ENCODE data around the gene JARID2.

JARID2 gene

DNA sequence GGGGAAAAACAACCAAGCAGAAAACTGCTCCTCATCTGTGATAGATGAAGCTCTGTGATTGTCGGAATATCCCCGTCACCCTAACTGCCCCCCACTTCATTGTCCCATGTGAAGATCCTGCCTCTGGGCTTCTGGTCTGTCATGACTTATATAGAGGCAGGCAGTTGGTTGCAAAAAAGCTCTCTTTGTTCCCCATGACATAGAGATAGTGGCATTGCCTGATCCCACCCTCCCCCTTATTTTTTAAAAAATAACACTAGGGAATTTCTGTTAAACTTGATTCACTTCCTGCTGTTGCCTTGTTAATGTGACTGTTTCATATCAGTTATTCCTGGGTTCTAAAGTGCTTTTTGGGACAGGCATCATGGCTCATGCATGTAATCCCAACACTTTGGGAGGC is 203.1 kb downstream of the JARID2 start:
- Histone ChIP-seq H3K36me3 (ENCODE audit: control insufficient read depth, insufficient read depth, low read length) (peaks cover 38% of the 10 kb centered on the region), H3K9me3 (ENCODE audit: control insufficient read depth, insufficient read depth, low read depth, low read length) (no peaks in the 10 kb centered on the region), H3K9ac (ENCODE audit: low read length) (no peak overlapping the region), H3K4me3 (ENCODE audit: low read depth, low read length) (no peak overlapping the region), H3K4me1 (ENCODE audit: control insufficient read depth, insufficient read depth, low read length) (peaks cover 64% of the 10 kb centered on the region), H3K27me3 (ENCODE audit: control insufficient read depth, insufficient read depth, low read length) (no peaks in the 10 kb centered on the region), H3K27ac (ENCODE audit: low read depth, low read length) (no peak overlapping the region)

DNA sequence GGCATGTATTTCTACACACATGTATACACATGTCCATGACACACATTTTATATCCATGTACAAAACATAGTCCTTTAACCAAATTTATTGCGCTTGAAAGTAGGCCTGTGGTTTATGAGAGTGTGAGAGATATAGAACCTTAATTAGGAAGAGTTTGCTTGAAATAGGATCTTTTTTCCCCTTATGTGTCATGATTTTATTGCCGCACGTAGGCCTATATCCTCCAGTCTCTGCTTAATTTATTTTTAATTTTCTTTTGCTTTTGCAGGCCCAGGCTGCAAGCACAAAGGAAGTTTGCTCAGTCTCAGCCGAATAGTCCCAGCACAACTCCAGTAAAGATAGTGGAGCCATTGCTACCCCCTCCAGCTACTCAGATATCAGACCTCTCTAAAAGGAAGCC is 205.9 kb downstream of the JARID2 start:
- Histone ChIP-seq H3K27me3 (ENCODE audit: control insufficient read depth, insufficient read depth, low read length) (no peaks in the 10 kb centered on the region), H3K9ac (ENCODE audit: low read length) (no peak overlapping the region), H3K36me3 (ENCODE audit: control insufficient read depth, insufficient read depth, low read length) (peaks cover 42% of the 10 kb centered on the region), H3K4me3 (ENCODE audit: low read depth, low read length) (no peak overlapping the region), H3K4me1 (ENCODE audit: control insufficient read depth, insufficient read depth, low read length) (peaks cover 56% of the 10 kb centered on the region), H3K9me3 (ENCODE audit: control insufficient read depth, insufficient read depth, low read depth, low read length) (no peaks in the 10 kb centered on the region), H3K27ac (ENCODE audit: low read depth, low read length) (no peak overlapping the region)

- H3K4me1 ChIP-seq (ENCODE audit: control insufficient read depth, insufficient read depth, low read length): peaks cover 56% of the 10 kb centered on the region
- H3K9ac ChIP-seq (ENCODE audit: low read length): no peak overlapping the region
- H3K27ac ChIP-seq (ENCODE audit: low read depth, low read length): no peak overlapping the region
- H3K36me3 ChIP-seq (ENCODE audit: control insufficient read depth, insufficient read depth, low read length): peaks cover 47% of the 10 kb centered on the region
- H3K27me3 ChIP-seq (ENCODE audit: control insufficient read depth, insufficient read depth, low read length): no peaks in the 10 kb centered on the region
- no peaks in the 10 kb centered on the region for H3K9me3 ChIP-seq (ENCODE audit: control insufficient read depth, insufficient read depth, low read depth, low read length)
- no peak overlapping the region for H3K4me3 ChIP-seq (ENCODE audit: low read depth, low read length)
Measured at GRCh38 chr6:15452182-15452941, 206.5 kb downstream of the JARID2 start.

DNA sequence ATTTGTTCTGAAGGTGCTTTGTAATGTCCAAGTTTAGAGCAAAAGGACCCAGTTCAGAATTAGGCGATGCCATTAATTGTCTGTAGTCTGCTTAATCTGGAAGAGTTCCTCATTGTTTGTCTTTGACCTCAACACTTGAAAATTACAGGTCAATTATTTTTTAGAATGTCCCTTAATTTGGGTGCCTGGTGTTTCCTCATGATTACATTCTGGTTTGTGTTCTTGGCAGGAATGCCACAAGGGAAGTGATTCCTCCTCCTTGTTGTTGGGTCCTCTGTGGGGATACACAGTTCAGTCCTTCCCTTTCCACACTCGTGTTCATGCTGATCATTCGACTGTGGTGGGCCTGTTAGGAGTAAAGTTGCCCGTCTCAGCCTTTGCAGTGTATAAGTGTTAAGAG is 207.3 kb downstream of the JARID2 start:
- peaks cover 51% of the 10 kb centered on the region for H3K36me3 ChIP-seq (ENCODE audit: control insufficient read depth, insufficient read depth, low read length)
- no peak overlapping the region for H3K27ac ChIP-seq (ENCODE audit: low read depth, low read length)
- H3K27me3 ChIP-seq (ENCODE audit: control insufficient read depth, insufficient read depth, low read length): no peaks in the 10 kb centered on the region
- no peak overlapping the region for H3K9ac ChIP-seq (ENCODE audit: low read length)
- H3K4me3 ChIP-seq (ENCODE audit: low read depth, low read length): no peak overlapping the region
- H3K4me1 ChIP-seq (ENCODE audit: control insufficient read depth, insufficient read depth, low read length): peaks cover 56% of the 10 kb centered on the region
- H3K9me3 ChIP-seq (ENCODE audit: control insufficient read depth, insufficient read depth, low read depth, low read length): no peaks in the 10 kb centered on the region

DNA sequence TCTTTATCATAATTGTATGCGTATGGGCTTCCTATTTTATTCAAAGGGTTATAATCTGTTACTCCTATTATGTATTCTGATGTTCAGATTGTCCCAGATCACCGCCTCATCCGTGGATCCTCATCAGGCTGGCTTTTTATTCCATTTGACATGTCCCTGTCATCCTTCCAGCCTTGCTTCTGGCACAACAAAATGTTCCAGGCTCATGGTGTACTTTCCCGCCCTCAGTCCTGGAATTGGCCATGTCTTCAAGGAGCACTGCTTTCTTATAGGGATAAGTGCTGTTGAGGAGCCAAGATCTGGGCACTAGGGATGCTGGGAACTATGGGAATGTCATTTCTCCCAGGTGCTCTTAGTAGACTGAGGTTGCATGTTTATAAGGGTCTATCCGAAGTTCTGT is 207.8 kb downstream of the JARID2 start:
- Histone ChIP-seq H3K27ac (ENCODE audit: low read depth, low read length) (no peak overlapping the region), H3K36me3 (ENCODE audit: control insufficient read depth, insufficient read depth, low read length) (peaks cover 55% of the 10 kb centered on the region)

GRCh38 chr6:15456422-15456821 is 210.6 kb downstream of the JARID2 start:
- Histone ChIP-seq H3K9ac (ENCODE audit: low read length) (no peak overlapping the region), H3K4me3 (ENCODE audit: low read depth, low read length) (no peak overlapping the region), H3K36me3 (ENCODE audit: control insufficient read depth, insufficient read depth, low read length) (peaks cover 50% of the 10 kb centered on the region), H3K4me1 (ENCODE audit: control insufficient read depth, insufficient read depth, low read length) (peaks cover 64% of the 10 kb centered on the region), H3K9me3 (ENCODE audit: control insufficient read depth, insufficient read depth, low read depth, low read length) (no peaks in the 10 kb centered on the region), H3K27ac (ENCODE audit: low read depth, low read length) (no peak overlapping the region), H3K27me3 (ENCODE audit: control insufficient read depth, insufficient read depth, low read length) (no peaks in the 10 kb centered on the region)

More for the DNA sequence above, 207.8 kb downstream of the JARID2 start:
- no peak overlapping the region for H3K4me3 ChIP-seq (ENCODE audit: low read depth, low read length)
- H3K9me3 ChIP-seq (ENCODE audit: control insufficient read depth, insufficient read depth, low read depth, low read length): no peaks in the 10 kb centered on the region
- no peaks in the 10 kb centered on the region for H3K27me3 ChIP-seq (ENCODE audit: control insufficient read depth, insufficient read depth, low read length)
- peaks cover 56% of the 10 kb centered on the region for H3K4me1 ChIP-seq (ENCODE audit: control insufficient read depth, insufficient read depth, low read length)
- H3K9ac ChIP-seq (ENCODE audit: low read length): no peak overlapping the region

GRCh38 chr6:15457121-15457650 is 211.3 kb downstream of the JARID2 start:
- H3K27me3 ChIP-seq (ENCODE audit: control insufficient read depth, insufficient read depth, low read length): no peaks in the 10 kb centered on the region
- peaks cover 43% of the 10 kb centered on the region for H3K36me3 ChIP-seq (ENCODE audit: control insufficient read depth, insufficient read depth, low read length)
- H3K4me3 ChIP-seq (ENCODE audit: low read depth, low read length): no peak overlapping the region
- no peak overlapping the region for H3K9ac ChIP-seq (ENCODE audit: low read length)
- H3K4me1 ChIP-seq (ENCODE audit: control insufficient read depth, insufficient read depth, low read length): peaks cover 66% of the 10 kb centered on the region
- H3K9me3 ChIP-seq (ENCODE audit: control insufficient read depth, insufficient read depth, low read depth, low read length): no peaks in the 10 kb centered on the region
- no peak overlapping the region for H3K27ac ChIP-seq (ENCODE audit: low read depth, low read length)

- H3K27ac ChIP-seq (ENCODE audit: low read depth, low read length): no peak overlapping the region
Measured at GRCh38 chr6:15458021-15458459, 212.2 kb downstream of the JARID2 start.

DNA sequence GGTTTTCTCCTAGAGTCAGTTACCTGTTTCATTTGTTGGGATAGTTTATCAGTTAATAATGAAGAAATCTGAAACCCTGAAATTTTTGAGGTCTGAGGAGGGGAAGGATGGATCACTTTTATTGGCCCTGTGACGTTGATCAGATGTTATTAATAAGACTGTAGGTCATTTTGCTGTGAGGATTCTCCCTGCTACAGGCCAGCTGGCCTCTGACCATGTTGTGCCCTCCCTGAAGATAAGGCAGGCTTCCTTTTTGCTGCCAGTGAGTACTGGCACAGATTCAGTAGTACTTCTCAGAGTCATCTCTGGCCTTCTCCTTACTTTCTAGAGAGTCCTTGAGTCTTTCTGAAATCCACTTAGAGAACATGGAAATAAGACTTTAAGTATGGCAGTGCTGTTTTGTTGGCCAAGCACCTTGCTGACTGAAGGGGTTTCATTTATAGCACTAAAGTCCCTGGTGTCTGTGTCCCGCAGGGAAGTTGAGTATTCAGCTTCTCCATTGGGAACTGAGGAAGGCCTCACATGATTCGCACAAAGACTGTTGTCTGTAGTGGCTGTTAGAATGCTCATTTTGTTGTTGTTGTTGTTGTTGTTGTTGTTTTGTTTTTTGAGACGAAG is 214.3 kb downstream of the JARID2 start:
- Histone ChIP-seq H3K27me3 (ENCODE audit: control insufficient read depth, insufficient read depth, low read length) (no peaks in the 10 kb centered on the region), H3K9me3 (ENCODE audit: control insufficient read depth, insufficient read depth, low read depth, low read length) (no peaks in the 10 kb centered on the region), H3K4me3 (ENCODE audit: low read depth, low read length) (no peak overlapping the region), H3K36me3 (ENCODE audit: control insufficient read depth, insufficient read depth, low read length) (peaks cover 22% of the 10 kb centered on the region; the same call in 1 of the 2 replicates), H3K27ac (ENCODE audit: low read depth, low read length) (no peak overlapping the region), H3K9ac (ENCODE audit: low read length) (no peak overlapping the region), H3K4me1 (ENCODE audit: control insufficient read depth, insufficient read depth, low read length) (peaks cover 52% of the 10 kb centered on the region)

More at GRCh38 chr6:15458021-15458459, 212.2 kb downstream of the JARID2 start:
- H3K4me3 ChIP-seq (ENCODE audit: low read depth, low read length): no peak overlapping the region
- no peaks in the 10 kb centered on the region for H3K9me3 ChIP-seq (ENCODE audit: control insufficient read depth, insufficient read depth, low read depth, low read length)
- H3K36me3 ChIP-seq (ENCODE audit: control insufficient read depth, insufficient read depth, low read length): peaks cover 35% of the 10 kb centered on the region
- H3K9ac ChIP-seq (ENCODE audit: low read length): no peak overlapping the region
- H3K27me3 ChIP-seq (ENCODE audit: control insufficient read depth, insufficient read depth, low read length): no peaks in the 10 kb centered on the region
- peaks cover 66% of the 10 kb centered on the region for H3K4me1 ChIP-seq (ENCODE audit: control insufficient read depth, insufficient read depth, low read length)

- no peak overlapping the region for H3K4me3 ChIP-seq (ENCODE audit: low read depth, low read length)
- H3K4me1 ChIP-seq (ENCODE audit: control insufficient read depth, insufficient read depth, low read length): peaks cover 51% of the 10 kb centered on the region
- peaks cover 25% of the 10 kb centered on the region for H3K36me3 ChIP-seq (ENCODE audit: control insufficient read depth, insufficient read depth, low read length)
- no peaks in the 10 kb centered on the region for H3K9me3 ChIP-seq (ENCODE audit: control insufficient read depth, insufficient read depth, low read depth, low read length)
- H3K9ac ChIP-seq (ENCODE audit: low read length): no peak overlapping the region
- H3K27me3 ChIP-seq (ENCODE audit: control insufficient read depth, insufficient read depth, low read length): no peaks in the 10 kb centered on the region
- H3K27ac ChIP-seq (ENCODE audit: low read depth, low read length): no peak overlapping the region
Measured at GRCh38 chr6:15461127-15461944, 215.5 kb downstream of the JARID2 start.

All from HUES6 (cell line).